Activated CD4-positive, alpha-beta T cell treated with anti-CD3 and anti-CD28 coated beads, Interleukin-2, Interleukin-6, amounts not matched to agents 100 ng/mL and 50 ng/mL, durations not matched to agents 16 hours and 8 hours (primary cell): ENCODE measurements around the gene UBE2D4.
"Not testable (repeated sequence)": the region's sequence is repeated elsewhere in the genome, so short reads cannot be mapped to it uniquely, and the experiment has no call there.

Experiments
- DNase-seq: peaks from one replicate; pipeline ENCODE4 v3.0.0-alpha.2; 2020

The UBE2D4 gene

GRCh38 chr7:43969586-43969985 lies 43.4 kb downstream of the UBE2D4 start:
- not testable (repeated sequence) for DNase-seq

- not testable (repeated sequence) for DNase-seq
These were observed 44.5 kb downstream of the UBE2D4 start for GRCh38 chr7:43970698-43971097.

- not testable (repeated sequence) for DNase-seq
These were observed 47.9 kb downstream of the UBE2D4 start for GRCh38 chr7:43974033-43974573.

GRCh38 chr7:43974725-43975482 lies 48.7 kb downstream of the UBE2D4 start:
- DNase-seq: not testable (repeated sequence)

GRCh38 chr7:43977525-43977924 lies 51.3 kb downstream of the UBE2D4 start:
- no peak for DNase-seq

- not testable (repeated sequence) for DNase-seq
These were observed 51.9 kb downstream of the UBE2D4 start for GRCh38 chr7:43978102-43978501.

GRCh38 chr7:43982848-43983247 lies 56.6 kb downstream of the UBE2D4 start:
- not testable (repeated sequence) for DNase-seq

- DNase-seq: not testable (repeated sequence)
These were observed 57.5 kb downstream of the UBE2D4 start for GRCh38 chr7:43983736-43984135.

- peak; percentile 96 for DNase-seq
These were observed 59.9 kb downstream of the UBE2D4 start for GRCh38 chr7:43985904-43986864.

GRCh38 chr7:43987476-43987875 lies 61.2 kb downstream of the UBE2D4 start:
- DNase-seq: not testable (repeated sequence)

- not testable (repeated sequence) for DNase-seq
These were observed 63.9 kb downstream of the UBE2D4 start for GRCh38 chr7:43990011-43990585.

- not testable (repeated sequence) for DNase-seq
These were observed 64.6 kb downstream of the UBE2D4 start for GRCh38 chr7:43990829-43991228.

GRCh38 chr7:43992896-43993295 lies 66.7 kb downstream of the UBE2D4 start:
- not testable (repeated sequence) for DNase-seq

- DNase-seq: not testable (repeated sequence)
These were observed 68.4 kb downstream of the UBE2D4 start for GRCh38 chr7:43994681-43995080.

GRCh38 chr7:43997532-43997931 lies 71.3 kb downstream of the UBE2D4 start, which contains the start of gene SPDYE1:
TSS of gene SPDYE1 (plus strand) at chr7:43997897. CDS start at chr7:43999950, 2,053 bp downstream.
- not testable (repeated sequence) for DNase-seq
